ENCODE results near the gene IRAK1. TPM values are rescaled to one million over a fixed set of nuclear protein-coding genes. Genes with fewer than 3 reads are reported as not detected.

Gene IRAK1
- total and polyA plus RNA-seq, 2 of the 13 experiments (the other 11 are each of a cell fraction or from before 2014, with no cell fraction given), result 57.7 to 77.3 TPM

DNA sequence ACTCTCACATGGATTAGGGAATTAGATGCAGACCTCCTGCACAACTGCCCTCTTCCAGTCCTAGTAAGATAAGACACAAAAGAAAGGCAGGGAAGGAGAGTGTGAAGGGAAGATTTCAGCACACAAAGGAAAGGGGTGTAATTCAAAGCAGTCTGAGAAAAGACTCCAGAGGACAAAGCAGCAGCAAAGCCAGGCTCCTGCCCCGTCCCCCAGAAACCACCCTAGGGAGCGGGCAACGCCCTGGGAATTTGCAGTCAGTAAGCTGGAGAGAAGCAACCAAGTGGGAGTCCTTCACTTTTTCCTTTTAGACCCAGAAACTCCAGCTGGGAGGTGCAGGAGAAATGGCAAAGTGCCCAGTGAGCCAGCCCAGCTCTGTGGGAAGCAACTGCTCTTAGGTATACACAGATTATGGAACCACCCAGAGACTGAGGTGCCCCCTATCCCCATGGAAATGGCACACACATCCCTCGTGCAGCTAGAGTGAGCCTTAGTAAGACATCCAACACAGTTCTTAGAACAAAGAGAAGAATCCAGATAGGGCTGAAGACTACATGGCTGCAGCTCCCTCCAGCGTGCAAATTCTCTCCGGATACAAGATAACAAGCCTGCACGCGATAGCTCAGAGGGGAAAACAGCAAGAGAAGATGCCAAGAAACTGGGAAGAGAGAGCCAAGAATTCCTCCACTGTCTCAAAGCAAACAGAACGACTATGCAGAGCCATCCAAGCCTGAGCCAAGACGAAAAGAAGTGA is 26.5 kb upstream of the IRAK1 start:
- POLR2A ChIA-PET, result no interaction called here
- no peak for DNase-seq (ENCODE audit: low spot score)

More for the DNA sequence above, 26.5 kb upstream of the IRAK1 start:
- 96% methylated on average over 9 of the region's 10 CpGs for WGBS (ENCODE audit: low lambda C conversion rate)
- ATAC-seq, result no peak
- Histone ChIP-seq H2AFZ (ENCODE audit: low read length) (no peak overlapping the region), H3K27me3 (ENCODE audit: control insufficient read depth in 1 of 2, insufficient read depth in 2 of 2, low read length in 2 of 2) (no peaks in the 10 kb centered on the region; a peak in 1 of 5 replicates), H4K20me1 (ENCODE audit: insufficient read depth, low read length) (no peaks in the 10 kb centered on the region), H3K27ac (ENCODE audit: extremely low read length, insufficient read depth, low read length) (no peak overlapping the region), H3K4me3 (replicated peaks in 1 of 3; ENCODE audit: insufficient read depth in 1 of 3, low read depth in 2 of 3, low read length in 3 of 3) (no peak overlapping the region), H3K79me2 (ENCODE audit: insufficient read depth, low read length) (peaks cover 22% of the 10 kb centered on the region), H3K4me1 (ENCODE audit: insufficient read depth, low read length) (peaks cover 9% of the 10 kb centered on the region), H3K36me3 (replicated peaks in 1 of 2; ENCODE audit: control insufficient read depth in 1 of 2, insufficient read depth in 2 of 2, low read length in 2 of 2) (peaks cover 3 to 13% of the 10 kb centered on the region in 2 experiments; a peak in 3 of 5 replicates), H3K9ac (ENCODE audit: insufficient read depth, low read depth, low read length) (no peak overlapping the region), H3K4me2 (ENCODE audit: low read depth, low read length) (no peak overlapping the region), H3K9me3 (ENCODE audit: low read length) (no peaks in the 10 kb centered on the region)
- BruUV-seq (replicated peaks), result no TSS peak
- intact Hi-C loops (cut with micrococcal nuclease; ENCODE audit: unreplicated experiment), result no loop called here
- FAIRE-seq, result no peak
- in situ Hi-C loops (cut with HindIII; ENCODE audit: extremely low pct_ligation_motif_present, low pct_unique_long_range_greater_than_20kb), result no loop called here
- TF ChIP-seq MIER3 (CRISPR knock-in tag; IDR thresholded peaks at IDR 0.05; ENCODE audit: borderline replicate concordance) (no peak), ATRX (CRISPR knock-in tag; IDR thresholded peaks at IDR 0.05; ENCODE audit: borderline replicate concordance) (no peak), NCOA5 (CRISPR knock-in tag; IDR thresholded peaks at IDR 0.05) (no peak), RELA (CRISPR knock-in tag; IDR thresholded peaks at IDR 0.05) (no peak), SMAD3 (CRISPR knock-in tag; IDR thresholded peaks at IDR 0.05) (no peak), ZNF766 (CRISPR knock-in tag; IDR thresholded peaks at IDR 0.05; ENCODE audit: borderline replicate concordance) (no peak), CEBPG (CRISPR knock-in tag; IDR thresholded peaks at IDR 0.05) (no peak), NFE2L1 (CRISPR knock-in tag; IDR thresholded peaks at IDR 0.05; ENCODE audit: borderline replicate concordance) (no peak)
- TF ChIP-seq, protein P1, sequence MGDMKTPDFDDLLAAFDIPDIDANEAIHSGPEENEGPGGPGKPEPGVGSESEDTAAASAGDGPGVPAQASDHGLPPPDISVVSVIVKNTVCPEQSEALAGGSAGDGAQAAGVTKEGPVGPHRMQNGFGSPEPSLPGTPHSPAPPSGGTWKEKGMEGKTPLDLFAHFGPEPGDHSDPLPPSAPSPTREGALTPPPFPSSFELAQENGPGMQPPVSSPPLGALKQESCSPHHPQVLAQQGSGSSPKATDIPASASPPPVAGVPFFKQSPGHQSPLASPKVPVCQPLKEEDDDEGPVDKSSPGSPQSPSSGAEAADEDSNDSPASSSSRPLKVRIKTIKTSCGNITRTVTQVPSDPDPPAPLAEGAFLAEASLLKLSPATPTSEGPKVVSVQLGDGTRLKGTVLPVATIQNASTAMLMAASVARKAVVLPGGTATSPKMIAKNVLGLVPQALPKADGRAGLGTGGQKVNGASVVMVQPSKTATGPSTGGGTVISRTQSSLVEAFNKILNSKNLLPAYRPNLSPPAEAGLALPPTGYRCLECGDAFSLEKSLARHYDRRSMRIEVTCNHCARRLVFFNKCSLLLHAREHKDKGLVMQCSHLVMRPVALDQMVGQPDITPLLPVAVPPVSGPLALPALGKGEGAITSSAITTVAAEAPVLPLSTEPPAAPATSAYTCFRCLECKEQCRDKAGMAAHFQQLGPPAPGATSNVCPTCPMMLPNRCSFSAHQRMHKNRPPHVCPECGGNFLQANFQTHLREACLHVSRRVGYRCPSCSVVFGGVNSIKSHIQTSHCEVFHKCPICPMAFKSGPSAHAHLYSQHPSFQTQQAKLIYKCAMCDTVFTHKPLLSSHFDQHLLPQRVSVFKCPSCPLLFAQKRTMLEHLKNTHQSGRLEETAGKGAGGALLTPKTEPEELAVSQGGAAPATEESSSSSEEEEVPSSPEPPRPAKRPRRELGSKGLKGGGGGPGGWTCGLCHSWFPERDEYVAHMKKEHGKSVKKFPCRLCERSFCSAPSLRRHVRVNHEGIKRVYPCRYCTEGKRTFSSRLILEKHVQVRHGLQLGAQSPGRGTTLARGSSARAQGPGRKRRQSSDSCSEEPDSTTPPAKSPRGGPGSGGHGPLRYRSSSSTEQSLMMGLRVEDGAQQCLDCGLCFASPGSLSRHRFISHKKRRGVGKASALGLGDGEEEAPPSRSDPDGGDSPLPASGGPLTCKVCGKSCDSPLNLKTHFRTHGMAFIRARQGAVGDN (CRISPR knock-in tag; IDR thresholded peaks at IDR 0.05), result no peak
- TF ChIP-seq, protein P2, sequence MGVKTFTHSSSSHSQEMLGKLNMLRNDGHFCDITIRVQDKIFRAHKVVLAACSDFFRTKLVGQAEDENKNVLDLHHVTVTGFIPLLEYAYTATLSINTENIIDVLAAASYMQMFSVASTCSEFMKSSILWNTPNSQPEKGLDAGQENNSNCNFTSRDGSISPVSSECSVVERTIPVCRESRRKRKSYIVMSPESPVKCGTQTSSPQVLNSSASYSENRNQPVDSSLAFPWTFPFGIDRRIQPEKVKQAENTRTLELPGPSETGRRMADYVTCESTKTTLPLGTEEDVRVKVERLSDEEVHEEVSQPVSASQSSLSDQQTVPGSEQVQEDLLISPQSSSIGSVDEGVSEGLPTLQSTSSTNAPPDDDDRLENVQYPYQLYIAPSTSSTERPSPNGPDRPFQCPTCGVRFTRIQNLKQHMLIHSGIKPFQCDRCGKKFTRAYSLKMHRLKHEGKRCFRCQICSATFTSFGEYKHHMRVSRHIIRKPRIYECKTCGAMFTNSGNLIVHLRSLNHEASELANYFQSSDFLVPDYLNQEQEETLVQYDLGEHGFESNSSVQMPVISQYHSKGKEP (CRISPR knock-in tag; IDR thresholded peaks at IDR 0.05), result no peak
- CTCF ChIA-PET (ENCODE audit: low intra/inter-chr PET ratio, low total read pairs), result no interaction called here

Data from HepG2 (cell line).